Activated CD4-positive, CD25-positive, alpha-beta regulatory T cell treated with anti-CD3 and anti-CD28 coated beads, Interleukin-2, amount 50 U/mL, for 24 hours (primary cell): ENCODE data around the gene MMP28.
A peak's percentile ranks its signal among the peaks of the same experiment; 100 is the strongest.

Experiments
- ATAC-seq, 2 donors: fragments of 150-1000 bp; cut with Tn5 transposase; one replicate each; pipeline ENCODE4 v1.10.0; 2021; ENCODE audit warnings: mild to moderate bottlenecking in 1 of 2, moderate library complexity in 1 of 2

The MMP28 gene

DNA sequence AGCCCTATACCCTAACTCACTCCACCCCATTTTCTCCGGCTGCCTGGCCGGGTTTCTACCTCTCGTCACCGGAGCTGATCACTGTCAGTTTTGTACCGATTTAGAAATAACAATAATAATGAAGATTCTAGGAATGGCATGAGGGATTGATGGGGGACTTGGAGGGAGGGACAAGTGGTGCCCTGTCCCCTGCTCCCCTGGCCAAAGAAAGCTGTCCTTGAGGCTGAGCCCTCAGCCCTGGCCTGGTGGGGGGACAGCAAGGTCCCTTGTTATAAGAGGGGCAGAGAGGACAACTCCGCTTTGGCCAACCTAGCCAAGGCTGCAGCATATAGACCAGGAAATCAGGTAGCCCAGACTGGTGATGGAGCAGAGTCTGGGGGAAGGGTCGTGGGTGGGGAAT is 52.9 kb downstream of the MMP28 start:
- ATAC-seq, result no peak

DNA sequence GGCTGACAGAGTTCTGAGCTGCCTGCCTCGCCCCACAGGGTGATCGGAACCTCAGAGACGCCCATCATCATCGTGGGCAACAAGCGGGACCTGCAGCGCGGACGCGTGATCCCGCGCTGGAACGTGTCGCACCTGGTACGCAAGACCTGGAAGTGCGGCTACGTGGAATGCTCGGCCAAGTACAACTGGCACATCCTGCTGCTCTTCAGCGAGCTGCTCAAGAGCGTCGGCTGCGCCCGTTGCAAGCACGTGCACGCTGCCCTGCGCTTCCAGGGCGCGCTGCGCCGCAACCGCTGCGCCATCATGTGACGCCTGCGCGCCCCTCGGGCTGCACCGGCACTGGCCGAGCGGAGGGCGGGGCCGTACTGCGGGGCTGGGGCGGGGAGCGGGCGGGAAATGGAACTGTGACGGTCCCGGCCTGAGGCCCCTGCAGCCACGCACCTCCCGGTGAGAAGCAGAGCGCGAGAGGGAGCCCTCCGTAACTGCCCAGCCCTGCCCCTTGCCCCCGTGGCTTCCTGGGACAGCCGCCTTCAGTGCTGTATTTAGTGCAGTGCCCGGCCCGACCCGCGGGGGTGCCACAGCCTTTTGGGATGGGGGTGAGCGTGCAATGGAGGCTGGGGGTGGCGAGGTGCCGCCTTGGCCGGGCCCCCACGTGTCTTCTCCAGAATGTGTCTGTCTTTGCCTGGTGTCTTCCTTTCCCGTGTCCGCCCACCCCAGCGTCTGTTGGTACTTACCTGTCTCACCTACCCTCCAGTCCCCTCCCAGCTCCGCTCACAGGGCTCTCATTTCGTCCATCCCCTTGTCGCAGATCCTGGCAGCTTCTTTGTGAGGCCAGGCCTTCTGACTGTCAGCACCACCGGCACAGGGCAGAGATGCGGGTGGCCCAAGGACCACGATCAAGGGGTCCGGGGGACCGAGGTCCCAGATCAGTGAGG is 54.2 kb downstream of the MMP28 start:
- ATAC-seq, result peak; percentile 29 to 53

DNA sequence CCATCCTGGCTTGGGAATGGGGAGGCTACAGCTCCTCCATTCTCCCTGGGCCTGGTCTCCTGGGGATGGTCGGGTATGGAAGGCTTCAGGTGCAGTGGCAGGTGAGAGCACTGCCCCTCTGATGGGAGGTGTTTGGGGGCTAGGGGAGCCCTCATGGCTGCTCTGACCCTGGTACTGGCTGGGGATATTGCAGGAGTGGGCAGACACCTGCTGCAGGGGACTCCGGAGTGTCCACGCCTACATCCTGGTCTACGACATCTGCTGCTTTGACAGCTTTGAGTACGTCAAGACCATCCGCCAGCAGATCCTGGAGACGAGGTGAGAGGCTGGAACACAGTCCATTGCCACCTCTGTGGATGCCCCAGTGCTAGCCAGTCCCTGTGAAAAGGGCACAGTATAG is 55.2 kb downstream of the MMP28 start:
- ATAC-seq, result no peak

DNA sequence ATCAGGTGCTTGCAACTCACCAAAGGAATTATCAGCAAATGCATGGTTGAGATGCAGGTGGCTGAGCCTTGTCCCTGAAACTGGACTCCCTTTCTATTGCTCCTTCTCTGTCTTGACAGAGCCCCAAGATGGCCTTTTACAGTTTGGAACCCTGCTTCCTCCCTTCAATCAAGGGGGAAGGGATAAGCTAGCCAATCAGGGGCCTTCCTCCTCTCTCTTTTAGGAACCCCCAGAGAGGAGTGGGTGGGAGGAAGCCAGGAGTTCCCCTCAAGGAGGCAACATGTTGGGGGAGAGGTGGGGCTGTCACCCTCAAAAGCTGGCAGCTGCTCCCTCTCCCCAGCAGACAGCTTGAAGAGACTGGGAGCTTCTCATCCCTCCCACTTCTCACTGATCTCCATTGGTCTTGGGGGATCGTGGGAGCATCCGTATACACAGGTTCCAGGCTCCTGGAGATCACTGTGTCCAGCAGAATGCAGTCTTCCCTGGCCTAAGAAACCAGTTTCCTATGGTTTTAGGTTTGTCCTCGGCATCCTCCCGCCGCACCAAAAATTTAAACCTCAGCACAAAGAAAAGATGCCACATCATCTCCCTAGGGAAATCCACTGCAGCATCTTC is 56.8 kb downstream of the MMP28 start:
- no peak for ATAC-seq

DNA sequence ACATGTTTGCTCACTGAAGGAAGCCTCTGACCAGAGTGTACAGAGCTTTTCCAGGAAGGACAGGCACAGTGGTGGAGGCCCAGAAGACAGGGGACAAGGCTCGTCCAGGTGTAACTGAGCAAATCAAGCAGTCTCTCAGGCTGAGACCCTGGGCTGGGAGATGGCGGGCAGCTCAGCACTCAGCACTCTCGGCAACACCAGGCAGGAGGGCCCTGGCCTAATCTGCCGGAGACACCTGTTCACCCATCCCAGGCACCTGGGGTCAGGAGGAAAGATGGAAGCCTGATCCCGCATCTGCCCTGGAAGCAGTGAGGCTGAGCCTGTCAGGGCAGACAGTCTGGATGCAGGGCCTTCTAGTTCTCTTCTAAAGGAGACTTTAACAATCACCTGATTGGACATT is 59.2 kb downstream of the MMP28 start:
- no peak for ATAC-seq

DNA sequence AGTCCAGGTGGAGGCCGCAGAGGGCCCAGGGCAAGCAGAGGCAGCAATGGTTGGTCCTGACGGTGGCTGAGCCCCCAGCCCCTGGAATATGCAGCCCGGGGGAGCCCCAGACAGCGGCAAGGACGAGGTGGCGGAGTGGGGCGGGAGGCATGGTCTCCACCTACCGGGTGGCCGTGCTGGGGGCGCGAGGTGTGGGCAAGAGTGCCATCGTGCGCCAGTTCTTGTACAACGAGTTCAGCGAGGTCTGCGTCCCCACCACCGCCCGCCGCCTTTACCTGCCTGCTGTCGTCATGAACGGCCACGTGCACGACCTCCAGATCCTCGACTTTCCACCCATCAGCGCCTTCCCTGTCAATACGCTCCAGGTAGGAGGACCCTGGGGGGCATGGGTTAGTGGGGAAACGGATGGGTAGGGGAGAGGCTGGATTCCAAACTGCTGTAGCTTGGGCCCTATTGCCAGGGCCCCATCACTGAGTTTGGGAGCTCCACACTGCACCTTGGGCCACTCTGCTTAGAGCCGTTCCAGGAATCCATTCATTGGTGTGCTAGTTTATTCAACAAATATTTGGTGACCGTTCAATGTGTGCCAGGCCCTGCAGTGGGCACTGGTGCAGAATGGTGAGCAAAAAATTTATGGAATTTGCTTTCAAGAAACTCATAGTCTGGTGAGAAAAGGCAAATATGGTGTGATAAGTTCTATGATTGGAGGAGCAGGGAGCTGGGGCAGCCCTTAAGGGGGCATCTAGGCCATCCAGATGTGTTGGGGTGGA is 60.2 kb downstream of the MMP28 start:
- no peak for ATAC-seq

DNA sequence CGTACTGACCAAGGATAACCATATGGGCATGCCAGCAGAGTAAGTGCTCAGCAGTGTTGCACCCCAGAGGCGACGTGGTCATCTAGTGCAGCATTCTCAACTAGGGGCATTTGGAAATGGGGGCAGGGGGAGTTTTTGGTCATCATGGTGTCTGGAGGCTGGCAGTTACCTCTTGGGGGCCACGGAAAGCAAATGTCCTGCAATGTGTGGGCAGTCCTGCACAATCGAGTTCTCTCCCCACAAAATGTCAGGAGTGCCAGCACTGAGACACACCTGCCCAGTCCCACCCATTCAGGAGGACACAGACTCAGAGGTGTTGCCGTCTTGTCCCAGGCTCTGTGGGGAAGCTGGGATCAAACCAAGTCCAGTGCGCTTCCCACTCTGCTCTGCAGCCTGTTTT is 61.0 kb downstream of the MMP28 start:
- no peak for ATAC-seq

DNA sequence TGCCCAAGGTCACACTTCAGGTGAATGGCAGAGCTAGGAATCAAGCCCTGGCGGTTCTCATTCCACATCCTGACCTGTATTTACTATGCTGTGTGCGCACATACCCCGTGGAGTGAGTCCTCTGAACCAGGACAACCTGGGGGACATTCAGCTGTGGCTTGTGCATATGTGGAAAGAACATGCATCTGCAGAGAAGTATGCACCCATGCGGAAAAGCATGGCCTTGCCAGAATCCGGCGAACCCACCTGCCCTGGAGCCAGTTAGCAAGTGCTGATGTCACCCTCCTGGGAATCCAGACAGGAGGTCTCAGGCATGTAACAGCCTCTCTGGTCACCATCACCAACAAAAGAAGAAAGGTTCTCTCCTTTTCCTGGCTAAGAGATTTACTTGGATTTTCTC is 62.1 kb downstream of the MMP28 start:
- no peak for ATAC-seq

DNA sequence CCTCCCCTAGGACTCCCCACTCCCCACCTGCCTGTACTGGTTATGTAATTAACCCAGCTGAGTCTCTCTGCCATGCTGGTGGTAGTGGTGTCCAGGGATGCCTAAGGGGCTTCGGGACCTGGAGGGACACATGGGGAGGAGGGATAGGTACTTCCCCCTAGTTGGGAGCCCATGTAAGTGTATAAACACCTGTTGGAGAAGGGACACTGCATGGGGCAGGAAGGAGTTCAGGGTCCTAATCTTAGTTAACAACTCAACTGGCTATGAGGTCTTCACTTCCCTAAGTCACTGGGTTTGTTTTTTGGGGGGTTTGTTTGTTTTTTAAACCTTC is 62.7 kb downstream of the MMP28 start:
- ATAC-seq, result no peak

DNA sequence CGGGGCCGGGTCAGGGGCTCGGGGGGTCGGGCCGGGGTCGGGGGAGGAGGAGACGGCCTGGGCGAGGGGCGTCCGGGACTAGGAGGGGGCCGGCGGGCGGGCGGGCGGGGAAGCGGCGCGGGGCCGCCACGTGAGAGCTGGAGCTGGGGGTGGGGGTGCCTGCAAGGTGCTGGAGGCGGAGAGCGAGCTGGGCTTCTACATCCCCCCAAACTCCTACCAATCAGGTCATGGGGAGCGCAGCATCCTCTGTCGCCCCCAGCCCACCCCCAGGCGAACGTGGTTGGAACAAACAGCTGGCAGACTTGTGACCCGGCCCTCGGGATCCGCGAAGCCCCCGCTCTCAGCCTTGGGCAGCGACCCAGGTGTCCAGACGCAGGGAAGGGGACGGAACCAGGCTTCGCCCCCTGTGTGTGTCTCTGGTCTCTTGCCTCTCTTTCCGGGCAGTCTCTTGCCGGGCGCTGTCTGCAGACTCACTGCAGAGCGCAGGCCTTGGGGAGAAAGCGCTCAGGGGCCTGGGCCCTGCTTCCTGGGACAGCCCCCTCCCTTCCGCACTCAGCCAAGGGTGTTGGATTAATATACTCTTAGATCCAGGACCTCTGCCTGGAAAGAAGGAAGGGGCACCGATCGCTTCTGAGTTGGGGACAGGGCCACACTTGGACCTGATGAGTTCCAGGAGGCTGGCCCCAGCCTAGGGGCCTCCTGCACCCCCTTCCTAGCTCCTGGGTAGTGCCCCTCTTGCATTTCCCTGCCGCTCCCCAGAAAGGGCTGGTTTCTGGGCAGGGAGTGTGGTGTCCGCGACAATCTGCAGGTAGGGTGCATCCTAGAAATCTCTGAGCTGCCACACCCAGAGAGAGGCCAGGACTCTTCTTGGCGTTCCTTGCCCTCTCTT is 63.3 kb downstream of the MMP28 start:
- no peak for ATAC-seq

DNA sequence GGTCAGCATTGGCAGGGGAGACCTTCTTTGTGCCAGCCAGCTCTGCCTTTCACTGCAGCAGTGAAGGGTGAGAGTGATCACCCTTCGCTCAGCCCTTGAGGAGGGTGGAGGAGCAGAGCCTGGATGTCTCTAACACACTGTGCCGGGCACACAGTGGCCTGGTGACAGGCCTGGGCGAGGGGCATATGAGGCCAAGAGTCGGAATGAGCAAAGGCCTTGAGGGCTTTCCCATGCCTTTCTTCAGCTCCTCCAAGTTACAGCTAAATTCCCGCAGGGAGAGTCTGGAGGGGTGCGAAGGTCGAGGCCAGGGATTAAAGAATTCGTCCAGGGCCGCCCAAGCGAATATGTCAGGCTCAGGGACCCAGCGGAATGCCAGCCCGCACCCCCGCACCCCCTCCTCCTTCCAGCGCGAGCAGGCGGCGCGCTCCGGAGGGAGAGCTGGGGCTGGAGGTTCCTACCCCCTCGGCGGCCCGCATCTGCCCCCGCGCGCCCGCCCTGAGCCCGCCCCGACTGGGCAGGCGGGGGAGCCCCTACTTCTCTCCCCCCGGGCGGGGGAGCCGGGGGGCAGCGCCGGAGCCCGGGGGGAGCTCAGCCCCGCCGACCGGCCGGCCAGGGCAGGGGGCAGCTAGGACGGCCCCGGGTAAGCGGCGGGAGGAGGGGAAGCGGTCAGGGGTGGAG is 64.1 kb downstream of the MMP28 start, which contains the start of gene RASL10B:
Gene RASL10B, plus strand, starts transcription at position 401 of the 678 bp plus-strand sequence. CDS start 3,546 bp downstream, outside the sequence.
- peak; percentile 55 to 65 for ATAC-seq

DNA sequence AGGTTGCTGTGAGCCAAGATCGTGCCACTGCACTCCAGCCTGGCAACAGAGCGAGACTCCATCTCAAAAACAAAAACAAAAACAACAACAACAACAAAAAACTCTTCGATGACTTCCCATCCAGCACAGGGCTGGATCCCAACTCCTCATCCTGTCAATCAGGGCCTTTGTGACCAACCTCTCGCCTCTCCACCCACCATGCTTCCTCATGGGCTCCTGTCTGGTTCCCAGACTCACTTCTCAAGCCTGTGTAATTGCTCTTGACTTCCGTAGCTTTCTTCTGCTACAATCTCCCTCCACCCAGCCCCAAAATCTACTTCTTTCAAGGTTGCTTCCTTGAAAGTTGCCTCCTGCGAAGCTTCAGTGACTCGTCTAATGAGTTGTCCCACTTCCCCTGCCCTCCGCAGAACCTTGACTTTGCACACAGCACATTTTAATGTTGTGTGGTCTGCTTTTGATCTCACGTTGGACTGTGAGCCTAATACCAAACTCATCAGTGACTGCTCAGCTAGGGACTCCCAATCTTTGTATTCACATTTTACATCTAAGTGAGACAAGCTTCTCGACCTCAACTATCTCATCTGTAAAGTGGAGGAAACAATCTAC is 64.9 kb downstream of the MMP28 start:
- no peak for ATAC-seq

DNA sequence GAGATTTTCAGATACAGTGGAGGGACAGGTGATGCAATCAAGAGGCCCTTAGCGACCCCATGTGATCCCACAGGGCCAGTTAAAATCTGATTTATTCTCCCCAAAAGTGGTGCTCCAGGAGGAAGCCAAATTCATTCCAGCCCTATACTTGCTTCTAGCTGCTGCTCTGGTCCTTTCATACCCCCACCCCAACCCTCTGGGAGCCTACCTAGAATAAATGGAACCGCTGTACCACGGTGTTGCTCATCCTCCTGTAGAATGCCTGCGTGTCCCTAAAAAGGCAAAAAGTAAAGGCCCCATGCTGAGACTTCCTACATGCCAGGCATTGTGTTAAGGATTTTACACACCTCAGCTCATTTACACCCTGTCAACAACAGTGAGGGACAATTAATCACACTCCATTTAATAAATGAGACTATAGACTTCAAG is 66.0 kb downstream of the MMP28 start:
- ATAC-seq, result no peak

DNA sequence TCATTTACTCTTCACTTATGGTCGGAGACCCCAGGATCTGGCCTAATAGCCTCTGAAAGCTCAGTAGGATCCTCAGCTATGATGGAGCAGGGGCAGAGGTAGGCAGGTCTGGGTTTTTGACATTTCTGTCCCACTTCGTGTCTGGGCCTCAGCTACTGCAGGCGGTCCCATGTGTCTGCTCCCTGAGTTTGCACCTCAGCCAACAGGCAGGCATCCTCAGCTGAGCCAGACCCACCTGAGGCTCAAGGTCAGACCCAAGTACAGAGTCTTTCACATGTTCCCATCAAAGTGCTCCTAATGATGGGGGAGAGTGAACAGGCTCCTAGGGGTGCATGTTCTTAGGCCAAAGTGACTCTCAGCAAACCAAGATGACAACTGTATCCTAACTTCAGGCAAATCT is 66.9 kb downstream of the MMP28 start:
- no peak for ATAC-seq

DNA sequence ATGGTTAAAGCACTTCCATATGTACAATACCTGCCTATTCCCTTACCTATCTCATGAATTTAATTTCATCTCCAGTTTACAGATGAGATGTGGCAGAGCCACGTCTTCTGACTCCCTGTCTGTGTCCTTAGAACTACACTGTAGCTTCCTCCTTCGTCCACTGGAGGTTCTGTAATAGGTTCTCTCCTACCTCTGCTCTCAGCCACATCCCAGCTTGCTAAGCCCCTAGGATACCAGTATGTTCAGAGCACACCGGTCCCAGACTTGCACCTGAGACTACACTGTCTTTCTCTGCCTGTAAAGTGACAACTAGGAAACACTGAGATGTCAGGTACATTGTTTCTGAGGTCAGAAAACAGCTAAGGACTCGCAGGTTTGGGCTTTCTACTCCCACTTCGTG is 67.8 kb downstream of the MMP28 start:
- no peak for ATAC-seq

DNA sequence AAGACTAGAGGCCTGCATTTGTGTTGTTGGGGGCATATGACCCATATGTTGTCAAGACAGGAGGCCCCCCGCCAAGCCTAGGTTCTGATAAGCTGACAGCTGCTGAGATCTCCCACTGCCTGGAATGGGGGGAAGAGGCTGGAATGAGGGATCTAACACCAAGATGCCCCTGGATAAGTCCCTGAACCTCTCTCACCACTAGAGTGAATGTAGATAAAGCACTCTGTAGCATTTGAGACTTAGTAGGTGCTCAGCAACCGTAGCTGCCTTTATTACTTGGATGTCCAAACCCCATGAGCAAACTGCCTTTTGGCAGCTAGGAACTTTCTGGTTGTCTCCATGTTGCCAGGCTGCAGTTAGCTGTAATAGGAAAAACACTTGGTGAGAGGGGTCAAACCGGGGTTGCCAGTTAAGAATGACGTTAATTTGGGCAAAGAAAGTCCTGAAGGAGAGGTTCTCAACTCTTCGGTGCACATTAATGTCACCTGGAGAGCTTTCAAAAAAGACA is 68.4 kb downstream of the MMP28 start:
- no peak for ATAC-seq

DNA sequence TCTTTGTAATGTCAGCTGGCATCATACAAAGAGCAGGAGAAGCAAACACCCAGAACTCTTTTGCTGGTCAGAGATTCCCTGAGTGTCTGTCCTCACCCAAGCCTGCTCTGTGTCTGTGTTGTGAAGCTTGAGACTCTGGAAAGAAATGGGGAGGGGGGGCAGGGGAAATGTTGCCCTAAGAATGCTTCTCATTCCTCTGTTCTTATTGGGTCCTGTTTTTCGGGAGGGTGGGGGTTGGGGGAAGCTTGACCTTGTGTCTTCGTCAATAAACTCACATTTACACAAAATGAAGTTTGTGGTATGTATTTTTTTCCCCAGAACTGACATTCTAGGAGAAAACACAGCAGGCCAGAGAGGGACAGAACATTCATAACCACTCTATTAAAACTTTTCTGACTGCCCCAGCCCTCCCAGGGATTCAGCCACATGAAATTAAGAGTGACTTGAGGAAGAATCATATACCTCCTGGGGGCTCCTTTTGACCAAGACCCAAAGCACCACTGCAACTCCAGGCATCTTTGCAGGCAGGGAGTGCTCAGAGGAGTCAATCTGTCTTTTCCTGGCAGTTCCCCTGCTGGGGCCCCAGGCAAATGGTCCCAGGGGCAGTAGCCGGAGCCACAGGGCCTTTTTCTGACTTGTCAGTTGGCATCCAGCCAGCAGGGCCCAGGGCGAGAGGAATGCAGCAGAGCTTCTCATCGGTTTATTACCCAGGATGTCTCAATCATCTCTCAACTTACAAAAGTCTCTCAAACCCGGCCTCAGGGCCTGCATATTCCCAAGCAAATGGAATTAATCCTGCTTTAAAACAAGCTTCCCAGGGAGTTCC is 69.1 kb downstream of the MMP28 start:
- no peak for ATAC-seq

DNA sequence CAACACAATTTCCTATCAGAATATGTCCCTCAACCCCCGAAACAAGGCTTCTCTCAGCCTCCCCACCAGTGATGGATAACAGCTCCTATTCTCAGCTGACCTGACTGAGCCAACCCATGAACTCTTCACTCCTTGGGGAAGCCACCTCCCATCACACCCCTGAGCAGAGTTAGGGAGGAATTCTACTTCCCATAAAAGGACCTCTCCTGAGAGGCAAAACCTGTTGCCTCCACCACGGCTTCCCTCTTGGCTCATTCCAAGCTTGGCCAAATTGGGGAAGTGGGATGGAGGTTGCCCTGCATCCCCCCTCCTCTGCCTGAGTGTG is 69.7 kb downstream of the MMP28 start:
- no peak for ATAC-seq

DNA sequence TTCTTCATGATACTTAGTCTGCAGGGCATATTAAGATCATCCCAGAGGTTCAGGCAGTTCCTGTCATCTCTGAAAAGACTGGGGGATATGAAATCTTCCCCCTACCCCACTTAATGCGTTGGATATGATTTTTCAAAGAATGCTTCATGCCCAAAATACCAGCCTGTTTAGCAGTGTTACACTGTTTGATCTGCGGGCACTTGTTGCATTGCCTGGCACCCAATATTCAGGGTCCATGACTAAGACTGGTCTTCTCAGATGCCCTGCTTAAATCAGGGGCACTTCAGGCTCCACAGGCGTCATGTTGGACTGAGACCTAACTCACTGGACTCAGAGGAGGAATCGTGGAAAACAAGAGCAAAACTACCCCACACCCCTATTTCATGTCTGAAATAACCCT is 70.4 kb downstream of the MMP28 start:
- ATAC-seq, result no peak

DNA sequence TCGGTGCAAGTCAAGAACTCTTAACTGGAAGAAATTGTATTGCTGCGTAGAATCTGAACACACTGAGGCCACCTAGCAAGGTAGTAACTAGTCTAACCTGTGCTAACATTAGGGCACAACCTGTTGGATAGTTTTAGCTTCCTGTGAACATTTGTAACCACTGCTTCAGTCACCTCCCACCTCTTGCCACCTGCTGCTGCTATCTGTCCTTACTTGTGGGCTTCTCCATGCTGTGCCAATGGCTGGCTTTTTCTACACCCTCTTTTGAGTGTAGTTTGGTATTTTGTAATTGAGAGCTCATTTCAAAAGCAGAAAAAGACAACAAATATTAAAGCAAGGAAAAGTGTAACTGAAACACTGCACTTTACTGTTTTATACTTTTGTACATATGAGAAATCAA is 71.7 kb downstream of the MMP28 start:
- no peak for ATAC-seq

DNA sequence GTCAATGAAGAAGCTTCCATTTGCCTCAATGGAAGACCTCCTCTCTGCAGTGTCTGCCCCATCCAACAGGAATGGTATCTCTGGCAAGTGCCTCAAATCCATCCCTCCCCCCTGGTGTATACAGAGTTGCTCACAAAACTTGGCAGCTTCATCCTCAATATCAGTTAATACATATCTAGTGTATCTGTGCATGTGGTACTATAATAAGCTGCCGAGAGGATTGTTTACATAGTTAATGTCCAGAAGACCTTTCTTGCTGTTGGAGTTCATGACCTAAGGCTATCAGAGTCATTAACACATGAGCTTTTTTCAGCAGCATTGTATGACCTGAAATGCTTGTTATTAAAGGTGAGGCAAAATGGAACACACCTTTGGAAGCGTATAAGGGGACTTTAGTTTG is 78.0 kb downstream of the MMP28 start:
- ATAC-seq, result no peak
